K562 (cell line): ENCODE results near the gene PCSK2. TPM values are rescaled to one million over a fixed set of nuclear protein-coding genes. Genes with fewer than 3 reads are reported as not detected.

ENCODE experiments used
- ATAC-seq: fragments of 200-7000 bp; cut with Tn5 transposase; 3 replicates; pipeline ENCODE4 v1.9.1; 2020; ENCODE audit warnings: moderate library complexity
- BruUV-seq: library from RNA; stranded (reverse); fragments of 400-500 nt; replicated peaks from 2 replicates; lab custom pipeline; 2021; lab: Mats Ljungman, UMichigan
- CTCF ChIA-PET: fragments of 300-600 bp; formaldehyde crosslinking; extraction: SDS; loops from one replicate; lab custom pipeline; 2021; ENCODE audit warnings: low intra/inter-chr PET ratio; lab: Yijun Ruan, JAX
- POLR2A ChIA-PET: fragments of 300-600, 350-650 bp; sonication (Branson Sonifier 250); formaldehyde crosslinking; extraction: SDS; loops from one replicate; lab custom pipeline; 2021; ENCODE audit warnings: antibody characterized with exemption, inconsistent platforms; lab: Yijun Ruan, JAX
- DNase-seq, 4 experiments: peaks; one replicate each; pipeline versions ENCODE4 v3.0.0 to v3.0.0-alpha.2; 2011 to 2018; ENCODE audit warnings: low spot score in 3 of 4, mixed read lengths in 3 of 4; ENCODE audit errors: extremely low read depth in 1 of 4
- FAIRE-seq: peaks from 2 replicates; lab custom pipeline; 2011; peaks lifted over from hg19 to GRCh38; lab: Jason Lieb, UNC
- H2AFZ ChIP-seq: 2 replicates; pipeline ENCODE4 v1.6.0; 2011; ENCODE audit warnings: low read depth, low read length, control low read depth, inconsistent platforms
- H3K27ac ChIP-seq: fragments of 200-600 bp; 3 replicates; pipeline ENCODE4 v1.8.0; 2011; ENCODE audit warnings: low read depth, mild to moderate bottlenecking, control low read depth, inconsistent platforms, low read length, moderate library complexity, mixed read lengths; ENCODE audit errors: extremely low read depth
- H3K27me3 ChIP-seq, 2 experiments: fragments of 300-600 bp in 1 of 2; 2 replicates in 1 of 2; 3 replicates in 1 of 2; pipeline versions ENCODE4 v1.6.0 to v1.8.0; 2011; ENCODE audit warnings: inconsistent platforms in 2 of 2, low read length in 2 of 2, mild to moderate bottlenecking in 1 of 2, mixed read lengths in 1 of 2, moderate library complexity in 1 of 2; ENCODE audit not compliant: control insufficient read depth in 2 of 2, insufficient read depth in 2 of 2
- H3K36me3 ChIP-seq: fragments of 300-600 bp; 3 replicates; pipeline ENCODE4 v1.8.0; 2011; ENCODE audit warnings: mild to moderate bottlenecking, low read length, inconsistent platforms; ENCODE audit not compliant: control insufficient read depth, insufficient read depth
- H3K4me1 ChIP-seq, 2 experiments: fragments of 200-600 bp in 1 of 2; replicated peaks in 1 of 2; 2 replicates in 1 of 2; 3 replicates in 1 of 2; pipeline versions ENCODE4 v1.5.1 to v1.8.0; 2011; ENCODE audit warnings: inconsistent platforms in 2 of 2, low read length in 2 of 2, mild to moderate bottlenecking in 1 of 2, mixed read lengths in 1 of 2, moderate library complexity in 1 of 2; ENCODE audit not compliant: control insufficient read depth in 2 of 2, insufficient read depth in 2 of 2
- H3K4me2 ChIP-seq: 2 replicates; pipeline ENCODE4 v1.6.1; 2011; ENCODE audit warnings: low read length, control low read depth, inconsistent platforms, mixed read lengths; ENCODE audit not compliant: insufficient read depth
- H3K4me3 ChIP-seq: fragments of 200-600 bp; sonication (generic), shearing (Covaris generic); 2 replicates; pipeline ENCODE4 v1.5.1; 2016; ENCODE audit warnings: control low read depth, inconsistent platforms
- H3K79me2 ChIP-seq: fragments of 200-600 bp; 3 replicates; pipeline ENCODE4 v1.8.0; 2011; ENCODE audit warnings: low read length, inconsistent platforms; ENCODE audit not compliant: control insufficient read depth, insufficient read depth
- H3K9ac ChIP-seq, 2 experiments: 2 replicates each; pipeline versions ENCODE4 v1.6.0 to v1.6.1; 2011; ENCODE audit warnings: low read depth in 2 of 2, low read length in 2 of 2, control low read depth in 1 of 2, inconsistent platforms in 1 of 2, mild to moderate bottlenecking in 1 of 2, mixed read lengths in 1 of 2; ENCODE audit not compliant: insufficient read depth in 1 of 2
- H3K9me1 ChIP-seq: one replicate; pipeline ENCODE4 v1.6.0; 2011; ENCODE audit warnings: inconsistent platforms, mild to moderate bottlenecking, low read length, moderate library complexity; ENCODE audit not compliant: control insufficient read depth, insufficient read depth
- H3K9me3 ChIP-seq: replicated peaks from 2 replicates; pipeline ENCODE4 v1.5.1; 2011; ENCODE audit warnings: low read depth, low read length, inconsistent platforms; ENCODE audit not compliant: control insufficient read depth, insufficient read depth
- H4K20me1 ChIP-seq: replicated peaks from 2 replicates; pipeline ENCODE4 v1.6.1; 2011; ENCODE audit warnings: low read length, inconsistent platforms, mixed read lengths; ENCODE audit not compliant: control insufficient read depth, insufficient read depth
- HDAC1 ChIP-seq, 2 experiments: fragments of 450-650 bp; IDR thresholded peaks; 2 replicates each; pipeline ENCODE4 v1.6.1; 2016 to 2017; ENCODE audit warnings: inconsistent platforms in 1 of 2, mild to moderate bottlenecking in 1 of 2, moderate library complexity in 1 of 2
- HMGXB4 ChIP-seq: sonication (generic); formaldehyde crosslinking; IDR thresholded peaks from 2 replicates; pipeline ENCODE4 v1.8.1; 2023; ENCODE audit warnings: mild to moderate bottlenecking, missing genetic modification reagents
- ILK ChIP-seq: fragments of 450-650 bp; IDR thresholded peaks from 2 replicates; pipeline ENCODE4 v1.6.1; 2016; ENCODE audit warnings: missing genetic modification characterization, low read depth, mild to moderate bottlenecking, missing compliant biosample characterization, moderate library complexity, borderline replicate concordance
- RBM14 ChIP-seq: fragments of 200-400 bp; formaldehyde crosslinking; IDR thresholded peaks from 2 replicates; pipeline ENCODE4 v1.6.1; 2018; ENCODE audit warnings: low read depth, mild to moderate bottlenecking, low read length, moderate library complexity, borderline replicate concordance; ENCODE audit not compliant: insufficient read depth
- TRIM28 ChIP-seq: fragments of 450-650 bp; IDR thresholded peaks from 2 replicates; pipeline ENCODE4 v1.6.1; 2017
- ZBTB33 ChIP-seq: sonication (generic); formaldehyde crosslinking; IDR thresholded peaks from 2 replicates; pipeline ENCODE4 v1.8.1; 2023; ENCODE audit warnings: mild to moderate bottlenecking, missing genetic modification reagents
- ZNF408 ChIP-seq: fragments of 250-450 bp; sonication (Bioruptor Pico); IDR thresholded peaks from 2 replicates; pipeline ENCODE4 v1.4.0; 2020; ENCODE audit warnings: low read depth, mild to moderate bottlenecking, moderate library complexity
- ZNF76 ChIP-seq: fragments of 250-450 bp; sonication (Bioruptor Pico); IDR thresholded peaks from 2 replicates; pipeline ENCODE4 v1.4.0; 2020; ENCODE audit warnings: mild to moderate bottlenecking, moderate library complexity, borderline replicate concordance
- WGBS: fragments of 100-300 bp; shearing (Covaris generic); methylation state at CpG from one replicate; pipeline ENCODE4 v1.1.6; 2016; ENCODE audit warnings: low coverage, mixed read lengths; ENCODE audit not compliant: insufficient coverage; ENCODE audit errors: missing lambda C conversion rate; 5-methylcytosine and 5-hydroxymethylcytosine counted together
- in situ Hi-C: fragments of 300-500 bp; cut with MboI; formaldehyde crosslinking; loops from 4 replicates; pipeline ENCODE4 v1.15.0; 2018; ENCODE audit warnings: inconsistent platforms, mixed read lengths
- intact Hi-C: fragments of 100-400 bp; cut with micrococcal nuclease; formaldehyde crosslinking; loops from 2 replicates; pipeline ENCODE4 v1.14.2; 2022
- polyA plus RNA-seq, 8 experiments: library from polyadenylated mRNA; depleted of rRNA in 4 of 8; stranded (reverse) in 5 of 8; unstranded in 3 of 8; fragments of >200 nt; fragmentation: Nextera tagmentation in 2 of 8; fragmentation: Illumina TruSeq in 1 of 8; extraction: Ambion mirVana in 2 of 8; extraction: Trizol in 1 of 8; gene quantifications; 2 replicates each; pipeline versions ENCODE4 v1.2.1 to v1.2.3, GENCODE V29; 2011 to 2014; ENCODE audit warnings: inconsistent platforms in 1 of 8, missing spikeins in 1 of 8
- total RNA-seq, 7 experiments: library from RNA; depleted of rRNA in 6 of 7; stranded (reverse); fragments of >200 nt in 6 of 7; fragmentation: Illumina TruSeq in 2 of 7; extraction: Trizol in 2 of 7; gene quantifications; 2 replicates each; pipeline versions ENCODE4 v1.2.1 to v1.2.3, GENCODE V29; 2011 to 2021; ENCODE audit warnings: low replicate concordance in 1 of 7
- TF ChIP-seq, protein P1 (sequence below): fragments of 250-450 bp; sonication (Bioruptor Pico); IDR thresholded peaks from 2 replicates; pipeline ENCODE4 v1.8.0; 2021; ENCODE audit warnings: borderline replicate concordance, mild to moderate bottlenecking, moderate library complexity; ENCODE audit not compliant: poor library complexity, severe bottlenecking
- TF ChIP-seq, protein P2 (sequence below): fragments of 450-650 bp; formaldehyde crosslinking; conservative IDR thresholded peaks from 2 replicates; pipeline ENCODE4 v1.4.0; 2022; ENCODE audit warnings: mild to moderate bottlenecking, missing genetic modification characterization

Gene PCSK2
- total and polyA plus RNA-seq, 9 of the 15 experiments (the other 6 are each of a cell fraction or from before 2014, with no cell fraction given), result 0.04 to 0.07 (median 0.05) TPM; not detected in 6

- H3K27ac ChIP-seq, result no peak overlapping the region
- ATAC-seq (no peak), FAIRE-seq (no peak), DNase-seq (no peak)
- no peaks in the 10 kb centered on the region for H4K20me1 ChIP-seq
- no peak overlapping the region for H3K4me2 ChIP-seq
- peaks cover 6 to 23% of the 10 kb centered on the region in 2 experiments for H3K4me1 ChIP-seq
- intact Hi-C loops, result loop anchor here (1.0 to 10.0 kb wide), 3 partner anchors 114 to 771 kb away; no protein-coding TSS in a partner anchor
- WGBS, result 0% methylated on average over 6 of the region's 6 CpGs
- H3K9me1 ChIP-seq, result no peaks in the 10 kb centered on the region
- H3K79me2 ChIP-seq, result no peaks in the 10 kb centered on the region
- peaks cover 2 to 16% of the 10 kb centered on the region in 2 experiments; a peak in 3 of 5 replicates for H3K27me3 ChIP-seq
- in situ Hi-C loops, result loop anchor here (25.0 kb wide), 1 partner anchor 784 kb away; the partner anchor contains the start of gene ZNF133
- BruUV-seq, result no TSS peak
- H3K36me3 ChIP-seq, result no peaks in the 10 kb centered on the region
- ChIA-PET POLR2A (no interaction called here), CTCF (interaction anchor here (0.9 kb wide), 1 partner anchor 115 kb away, joined by 3 read pairs; no protein-coding TSS in a partner anchor)
- no peak overlapping the region; a peak in 1 of 4 replicates for H3K9ac ChIP-seq
- no peaks in the 10 kb centered on the region; the same call in 1 of the 2 replicates for H3K9me3 ChIP-seq
- H2AFZ ChIP-seq, result no peak overlapping the region
- no peak overlapping the region for H3K4me3 ChIP-seq
- no peak for TF ChIP-seq ZNF408
- TF ChIP-seq TRIM28, result no peak
- no peak for TF ChIP-seq ZNF76
- no peak for TF ChIP-seq HMGXB4
- TF ChIP-seq ZBTB33 (CRISPR knock-in tag), result no peak
- no peak for TF ChIP-seq HDAC1 (IDR thresholded peaks at IDR 0.05)
- TF ChIP-seq ILK (tag), result no peak
- TF ChIP-seq RBM14, result no peak
- TF ChIP-seq, protein P1, sequence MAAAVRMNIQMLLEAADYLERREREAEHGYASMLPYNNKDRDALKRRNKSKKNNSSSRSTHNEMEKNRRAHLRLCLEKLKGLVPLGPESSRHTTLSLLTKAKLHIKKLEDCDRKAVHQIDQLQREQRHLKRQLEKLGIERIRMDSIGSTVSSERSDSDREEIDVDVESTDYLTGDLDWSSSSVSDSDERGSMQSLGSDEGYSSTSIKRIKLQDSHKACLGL (CRISPR knock-in tag), result no peak
- TF ChIP-seq, protein P2, sequence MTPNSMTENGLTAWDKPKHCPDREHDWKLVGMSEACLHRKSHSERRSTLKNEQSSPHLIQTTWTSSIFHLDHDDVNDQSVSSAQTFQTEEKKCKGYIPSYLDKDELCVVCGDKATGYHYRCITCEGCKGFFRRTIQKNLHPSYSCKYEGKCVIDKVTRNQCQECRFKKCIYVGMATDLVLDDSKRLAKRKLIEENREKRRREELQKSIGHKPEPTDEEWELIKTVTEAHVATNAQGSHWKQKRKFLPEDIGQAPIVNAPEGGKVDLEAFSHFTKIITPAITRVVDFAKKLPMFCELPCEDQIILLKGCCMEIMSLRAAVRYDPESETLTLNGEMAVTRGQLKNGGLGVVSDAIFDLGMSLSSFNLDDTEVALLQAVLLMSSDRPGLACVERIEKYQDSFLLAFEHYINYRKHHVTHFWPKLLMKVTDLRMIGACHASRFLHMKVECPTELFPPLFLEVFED, result no peak
Measured at GRCh38 chr20:17503301-17504065, 276.6 kb downstream of the PCSK2 start.
